IMR-90 (cell line): ENCODE data around the gene HYAL4. TPM values are rescaled to one million over a fixed set of nuclear protein-coding genes. Genes with fewer than 3 reads are reported as not detected.

Experiments
- ATAC-seq: fragments of 200-7000 bp; cut with Tn5 transposase; 2 replicates; pipeline ENCODE4 v1.9.1; 2020; ENCODE audit warnings: low read depth, mild to moderate bottlenecking, moderate library complexity
- BruUV-seq: library from RNA; stranded (reverse); fragments of 400-500 nt; replicated peaks from 2 replicates; lab custom pipeline; 2021; lab: Mats Ljungman, UMichigan
- CTCF ChIA-PET: fragments of 300-600 bp; formaldehyde crosslinking; extraction: SDS; loops from one replicate; lab custom pipeline; 2021; ENCODE audit warnings: antibody characterized with exemption; lab: Yijun Ruan, JAX
- POLR2A ChIA-PET: fragments of 300-600 bp; sonication (Branson Sonifier 250); formaldehyde crosslinking; loops from one replicate; lab custom pipeline; 2022; ENCODE audit warnings: antibody characterized with exemption; ENCODE audit not compliant: unreplicated experiment; lab: Charles Lee
- DNase-seq: peaks from one replicate; pipeline ENCODE4 v3.0.0; 2013
- H2AFZ ChIP-seq: replicated peaks from 2 replicates; pipeline ENCODE3; 2013; ENCODE audit warnings: low read length, mild to moderate bottlenecking; ENCODE audit not compliant: poor library complexity
- H2AK5ac ChIP-seq: 2 replicates; pipeline ENCODE4 v1.6.1; 2013; ENCODE audit warnings: low read depth, low read length, inconsistent platforms
- H2AK9ac ChIP-seq: replicated peaks from 2 replicates; pipeline ENCODE3; 2013; ENCODE audit warnings: mild to moderate bottlenecking, low read depth, low read length, moderate library complexity; ENCODE audit not compliant: poor library complexity
- H2BK120ac ChIP-seq: 2 replicates; pipeline ENCODE4 v1.6.1; 2013; ENCODE audit warnings: low read depth, low read length, inconsistent platforms
- H2BK15ac ChIP-seq: 3 replicates; pipeline ENCODE4 v1.6.1; 2013; ENCODE audit warnings: low read depth, low read length, inconsistent platforms
- H2BK20ac ChIP-seq: 2 replicates; pipeline ENCODE4 v1.6.1; 2013; ENCODE audit warnings: low read depth, mild to moderate bottlenecking, inconsistent platforms, low read length, moderate library complexity
- H2BK5ac ChIP-seq: 2 replicates; pipeline ENCODE4 v1.6.1; 2013; ENCODE audit warnings: mild to moderate bottlenecking, low read depth, low read length, inconsistent platforms; ENCODE audit not compliant: poor library complexity, severe bottlenecking
- H3K14ac ChIP-seq: replicated peaks from 2 replicates; pipeline ENCODE4 v1.6.1; 2013; ENCODE audit warnings: low read depth, low read length, inconsistent platforms
- H3K18ac ChIP-seq: 2 replicates; pipeline ENCODE4 v1.6.1; 2013; ENCODE audit warnings: low read depth, low read length, control low read depth
- H3K23ac ChIP-seq: 2 replicates; pipeline ENCODE4 v1.6.1; 2013; ENCODE audit warnings: low read depth, low read length, inconsistent platforms
- H3K27ac ChIP-seq: 2 replicates; pipeline ENCODE4 v1.5.1; 2013; ENCODE audit warnings: mild to moderate bottlenecking, control low read depth, low read length; ENCODE audit not compliant: insufficient read depth
- H3K27me3 ChIP-seq: 2 replicates; pipeline ENCODE4 v1.6.1; 2013; ENCODE audit warnings: low read length; ENCODE audit not compliant: control insufficient read depth, insufficient read depth
- H3K36me3 ChIP-seq: 2 replicates; pipeline ENCODE4 v1.6.1; 2013; ENCODE audit warnings: low read length, mixed read lengths; ENCODE audit not compliant: control insufficient read depth, insufficient read depth
- H3K4ac ChIP-seq: 2 replicates; pipeline ENCODE4 v1.6.1; 2013; ENCODE audit warnings: low read depth, low read length, inconsistent platforms
- H3K4me1 ChIP-seq: 2 replicates; pipeline ENCODE4 v1.6.1; 2013; ENCODE audit warnings: low read length, mixed read lengths; ENCODE audit not compliant: control insufficient read depth, insufficient read depth
- H3K4me2 ChIP-seq: 2 replicates; pipeline ENCODE4 v1.6.1; 2013; ENCODE audit warnings: low read depth, mild to moderate bottlenecking, control low read depth, low read length, moderate library complexity
- H3K4me3 ChIP-seq: 2 replicates; pipeline ENCODE4 v1.5.1; 2013; ENCODE audit warnings: low read depth, mild to moderate bottlenecking, control low read depth, low read length, moderate library complexity; ENCODE audit not compliant: insufficient read depth
- H3K56ac ChIP-seq: 2 replicates; pipeline ENCODE4 v1.6.1; 2013; ENCODE audit warnings: low read length, inconsistent platforms; ENCODE audit not compliant: insufficient read depth; ENCODE audit errors: extremely low read depth
- H3K79me1 ChIP-seq, 2 experiments: 2 replicates each; pipeline ENCODE4 v1.6.1; 2013; ENCODE audit warnings: low read length in 2 of 2, inconsistent platforms in 1 of 2, low read depth in 1 of 2
- H3K9ac ChIP-seq: 2 replicates; pipeline ENCODE4 v1.6.1; 2013; ENCODE audit warnings: low read depth, low read length, control low read depth
- H3K9me1 ChIP-seq: 2 replicates; pipeline ENCODE4 v1.6.1; 2013; ENCODE audit warnings: low read length, inconsistent platforms; ENCODE audit not compliant: insufficient read depth
- H3K9me3 ChIP-seq: 2 replicates; pipeline ENCODE4 v1.6.1; 2013; ENCODE audit warnings: low read length; ENCODE audit not compliant: control insufficient read depth, insufficient read depth
- H4K20me1 ChIP-seq: 2 replicates; pipeline ENCODE4 v1.6.1; 2013; ENCODE audit warnings: low read length, inconsistent platforms; ENCODE audit not compliant: insufficient read depth
- H4K5ac ChIP-seq: 2 replicates; pipeline ENCODE4 v1.6.1; 2013; ENCODE audit warnings: mild to moderate bottlenecking, low read depth, low read length, control low read depth
- H4K8ac ChIP-seq, 2 experiments: 2 replicates each; pipeline ENCODE4 v1.6.1; 2013; ENCODE audit warnings: low read depth in 2 of 2, low read length in 2 of 2, control low read depth in 1 of 2, inconsistent platforms in 1 of 2
- H4K91ac ChIP-seq: 2 replicates; pipeline ENCODE4 v1.6.1; 2013; ENCODE audit warnings: low read depth, low read length, inconsistent platforms; ENCODE audit not compliant: insufficient read depth
- BHLHE40 ChIP-seq: fragments of 150-350 bp; IDR thresholded peaks from 2 replicates; pipeline ENCODE4 v1.6.1; 2016; ENCODE audit warnings: mild to moderate bottlenecking, low read depth, low read length
- CEBPB ChIP-seq: IDR thresholded peaks from 2 replicates; pipeline ENCODE4 v1.6.1; 2012; ENCODE audit warnings: low read depth, low read length, improper control_type of control experiment
- CHD1 ChIP-seq: IDR thresholded peaks from 2 replicates; pipeline ENCODE4 v1.6.1; 2012; ENCODE audit warnings: low read depth, low read length, improper control_type of control experiment
- CTCF ChIP-seq: conservative IDR thresholded peaks from 2 replicates; pipeline ENCODE4 v1.5.1; 2012; ENCODE audit warnings: mild to moderate bottlenecking, low read depth, low read length, improper control_type of control experiment
- ELK1 ChIP-seq: fragments of 150-350 bp; IDR thresholded peaks from 2 replicates; pipeline ENCODE4 v1.6.1; 2016; ENCODE audit warnings: low read depth, mild to moderate bottlenecking, low read length, moderate library complexity, borderline replicate concordance
- FOS ChIP-seq: fragments of 150-350 bp; IDR thresholded peaks from 2 replicates; pipeline ENCODE4 v1.6.1; 2016; ENCODE audit warnings: low read depth, low read length
- MAFK ChIP-seq: IDR thresholded peaks from 2 replicates; pipeline ENCODE4 v1.6.1; 2012; ENCODE audit warnings: low read depth, low read length, improper control_type of control experiment
- MAZ ChIP-seq: IDR thresholded peaks from 2 replicates; pipeline ENCODE4 v1.6.1; 2012; ENCODE audit warnings: low read depth, mild to moderate bottlenecking, low read length, improper control_type of control experiment, moderate library complexity, borderline replicate concordance
- MXI1 ChIP-seq: IDR thresholded peaks from 2 replicates; pipeline ENCODE4 v1.6.1; 2012; ENCODE audit warnings: low read depth, mild to moderate bottlenecking, low read length, moderate library complexity, borderline replicate concordance
- POLR2A ChIP-seq: IDR thresholded peaks from 2 replicates; pipeline ENCODE4 v1.6.1; 2012; ENCODE audit warnings: mild to moderate bottlenecking, low read depth, low read length
- RCOR1 ChIP-seq: IDR thresholded peaks from 2 replicates; pipeline ENCODE4 v1.6.1; 2012; ENCODE audit warnings: mild to moderate bottlenecking, low read length, improper control_type of control experiment; ENCODE audit not compliant: insufficient replicate concordance
- RFX5 ChIP-seq: IDR thresholded peaks from 2 replicates; pipeline ENCODE4 v1.8.0; 2012; ENCODE audit warnings: low read depth, mild to moderate bottlenecking, low read length, moderate library complexity
- SMC3 ChIP-seq: fragments of 150-350 bp; IDR thresholded peaks from 2 replicates; pipeline ENCODE4 v1.6.1; 2016; ENCODE audit warnings: low read depth, mild to moderate bottlenecking, antibody characterized with exemption, low read length, moderate library complexity
- WGBS, 2 experiments: methylation state at CpG; one replicate each; pipeline versions ENCODE4 v1.1.5 to v1.1.7; 2013; ENCODE audit warnings: missing lambda C conversion rate in 2 of 2; ENCODE audit not compliant: insufficient read length in 1 of 2; ENCODE audit errors: extremely low coverage in 2 of 2; 5-methylcytosine and 5-hydroxymethylcytosine counted together
- dilution Hi-C: fragments of 300-500 bp; cut with HindIII; formaldehyde crosslinking; loops from one replicate; pipeline ENCODE4 v1.14.3; 2018; ENCODE audit warnings: low sequenced_read_pairs; ENCODE audit not compliant: unreplicated experiment
- in situ Hi-C: fragments of 300-500 bp; cut with MboI; formaldehyde crosslinking; loops from 3 replicates; pipeline ENCODE4 v1.14.3; 2019; ENCODE audit warnings: low sequenced_read_pairs, inconsistent platforms, mixed read lengths
- intact Hi-C: fragments of 100-400 bp; cut with micrococcal nuclease; formaldehyde crosslinking; loops from 2 replicates; pipeline ENCODE4 v1.10.0; 2022
- polyA plus RNA-seq, 3 experiments: library from polyadenylated mRNA; depleted of rRNA; stranded (reverse); fragments of >200 nt; gene quantifications; 2 replicates each; pipeline ENCODE4 v1.2.3, GENCODE V29; 2012; ENCODE audit warnings: low replicate concordance in 1 of 3
- total RNA-seq: library from RNA; depleted of rRNA; stranded (reverse); fragments of >200 nt; gene quantifications from 2 replicates; pipeline ENCODE4 v1.2.3, GENCODE V29; 2012

The HYAL4 gene
- total and polyA plus RNA-seq, 2 of the 4 experiments (the other 2 are of a cell fraction) = not detected

GRCh38 chr7:123809471-123809870 is 35.5 kb upstream of the HYAL4 start:
- H3K9me3 ChIP-seq = no peaks in the 10 kb centered on the region
- ChIA-PET CTCF (no interaction called here), POLR2A (no interaction called here)
- no peak overlapping the region for H2AK9ac ChIP-seq
- no peak overlapping the region for H4K8ac ChIP-seq
- H2BK120ac ChIP-seq = no peak overlapping the region
- H3K27me3 ChIP-seq = no peaks in the 10 kb centered on the region
- ATAC-seq = no peak
- in situ Hi-C loops (no loop called here), dilution Hi-C loops (no loop called here), intact Hi-C loops (no loop called here)
- no peak overlapping the region for H2AFZ ChIP-seq
- 40% methylated on average over 1 of the region's 2 CpGs; no CpG with 5 or more reads in 1 of the 2 experiments for WGBS, 2 experiments
- no peak overlapping the region for H3K56ac ChIP-seq
- no peak overlapping the region for H3K18ac ChIP-seq
- H3K4me2 ChIP-seq = no peak overlapping the region
- no peak overlapping the region for H2BK20ac ChIP-seq
- H2BK15ac ChIP-seq = no peak overlapping the region
- no peak for DNase-seq
- no peak overlapping the region for H3K4me3 ChIP-seq
- no peak overlapping the region for H4K5ac ChIP-seq
- H4K91ac ChIP-seq = no peak overlapping the region
- H3K79me1 ChIP-seq = no peaks in the 10 kb centered on the region
- no peak overlapping the region for H3K27ac ChIP-seq
- TF ChIP-seq MAZ (no peak), CTCF (no peak), POLR2A (no peak), CEBPB (no peak), RCOR1 (no peak), MAFK (no peak), ELK1 (no peak), FOS (no peak), RFX5 (no peak), SMC3 (no peak), BHLHE40 (no peak), CHD1 (no peak), MXI1 (no peak)
- H3K23ac ChIP-seq = no peak overlapping the region
- BruUV-seq = no TSS peak
- H3K9me1 ChIP-seq = no peaks in the 10 kb centered on the region
- H3K14ac ChIP-seq = no peak overlapping the region
- no peaks in the 10 kb centered on the region for H3K36me3 ChIP-seq
- no peak overlapping the region for H2BK5ac ChIP-seq
- H3K4me1 ChIP-seq = no peaks in the 10 kb centered on the region
- H4K20me1 ChIP-seq = no peaks in the 10 kb centered on the region
- H3K4ac ChIP-seq = no peak overlapping the region
- no peak overlapping the region for H2AK5ac ChIP-seq
- no peak overlapping the region for H3K9ac ChIP-seq
